Left lung (tissue), 10 donors: ENCODE results near the gene SESN1. TPM values are rescaled to one million over a fixed set of nuclear protein-coding genes. Genes with fewer than 3 reads are reported as not detected.

Experiments used
- ATAC-seq: fragments of 200-7000 bp; cut with Tn5 transposase; one replicate; pipeline ENCODE4 v1.9.1; 2020; ENCODE audit warnings: moderate library complexity
- DNase-seq, 4 donors: peaks; one replicate each; pipeline ENCODE4 v3.0.0-alpha.2; 2013 to 2020
- H3K27ac ChIP-seq, 2 donors: fragments of 200-600 bp; sonication (generic) in 1 of 2; one replicate each; pipeline versions ENCODE4 v1.5.0 to v1.8.0; 2020 to 2021
- H3K27me3 ChIP-seq, 2 donors: fragments of 200-600 bp; sonication (generic) in 1 of 2; one replicate each; pipeline versions ENCODE4 v1.5.0 to v1.8.0; 2020 to 2021
- H3K36me3 ChIP-seq, 2 donors: fragments of 200-600 bp; sonication (generic) in 1 of 2; one replicate each; pipeline versions ENCODE4 v1.5.0 to v1.8.0; 2020 to 2021
- H3K4me1 ChIP-seq, 2 donors: fragments of 200-600 bp; one replicate each; pipeline ENCODE4 v1.8.0; 2021
- H3K4me3 ChIP-seq, 2 donors: fragments of 200-600 bp; sonication (generic) in 1 of 2; one replicate each; pipeline versions ENCODE4 v1.5.0 to v1.8.0; 2020 to 2021; ENCODE audit warnings: mild to moderate bottlenecking in 1 of 2
- H3K9me3 ChIP-seq, 2 donors: fragments of 200-600 bp; sonication (generic) in 1 of 2; one replicate each; pipeline versions ENCODE4 v1.5.0 to v1.8.0; 2020 to 2021
- CTCF ChIP-seq, 2 donors: fragments of 200-600 bp; sonication (generic) in 1 of 2; IDR thresholded peaks; one replicate each; pipeline versions ENCODE4 v1.5.0 to v1.8.0; 2021; ENCODE audit warnings: antibody characterized with exemption in 2 of 2
- intact Hi-C, 2 donors: fragments of 100-400 bp; cut with DNase I; formaldehyde crosslinking; loops; one replicate each; pipeline versions ENCODE4 v1.11.2 to v1.14.2; 2022
- polyA plus RNA-seq, 6 donors: library from polyadenylated mRNA; unstranded; fragments of 120-200 nt; gene quantifications; one replicate each; pipeline ENCODE4 v1.2.1, GENCODE V29; 2013; ENCODE audit not compliant: insufficient read length in 6 of 6
- total RNA-seq, 2 donors: library from RNA; stranded (reverse); fragmentation: NEBNext Ultra II Directional; extraction: Animal tissue kit (Norgen Biotek cat#: 25700); gene quantifications; one replicate each; pipeline ENCODE4 v1.2.1, GENCODE V29; 2021
- donor health status: DM: no; HTN: yes; CAD: no.
- donor health status: DM: no; HTN: no; CAD: no.

The SESN1 gene
- total and polyA plus RNA-seq, 8 donors: 20.5 to 90.5 (median 65.7) TPM

- Histone ChIP-seq H3K9me3 (no peaks in the 10 kb centered on the region), H3K4me3 (no peak overlapping the region), H3K27ac (peak overlapping the region in 1 of 2 donors; percentile 31), H3K4me1 (peaks cover 11 to 18% of the 10 kb centered on the region in 2 donors), H3K27me3 (no peaks in the 10 kb centered on the region), H3K36me3 (no peaks in the 10 kb centered on the region)
- DNase-seq (peak in 1 of 4 donors; percentile 70), ATAC-seq (peak; percentile 21)
- no peak for TF ChIP-seq CTCF (IDR thresholded peaks at IDR 0.05)
- intact Hi-C loops: no loop called here
Observed at GRCh38 chr6:108952776-108953486, 141.7 kb downstream of the SESN1 start.

GRCh38 chr6:108951351-108951953, 143.2 kb downstream of the SESN1 start:
- no peaks in the 10 kb centered on the region for H3K9me3 ChIP-seq
- no peak overlapping the region for H3K4me3 ChIP-seq
- DNase-seq (peak in 2 of 4 donors; percentile 70 to 88), ATAC-seq (no peak)
- peaks cover 26 to 32% of the 10 kb centered on the region in 2 donors for H3K4me1 ChIP-seq
- H3K27me3 ChIP-seq: no peaks in the 10 kb centered on the region
- no peaks in the 10 kb centered on the region for H3K36me3 ChIP-seq
- H3K27ac ChIP-seq: peak overlapping the region in 1 of 2 donors; percentile 13
- intact Hi-C loops: no loop called here
- no peak for TF ChIP-seq CTCF (IDR thresholded peaks at IDR 0.05)

GRCh38 chr6:108948181-108948661, 146.4 kb downstream of the SESN1 start:
- peak in 1 of 4 donors; percentile 51 for DNase-seq
- Histone ChIP-seq H3K27me3 (no peaks in the 10 kb centered on the region), H3K36me3 (no peaks in the 10 kb centered on the region), H3K9me3 (no peaks in the 10 kb centered on the region), H3K27ac (peak overlapping the region; percentile 13 to 89), H3K4me1 (peaks cover 35 to 50% of the 10 kb centered on the region in 2 donors), H3K4me3 (no peak overlapping the region)
- peak; percentile 13 for ATAC-seq
- no peak for TF ChIP-seq CTCF (IDR thresholded peaks at IDR 0.05)
- intact Hi-C loops: no loop called here

GRCh38 chr6:108947114-108947854, 147.4 kb downstream of the SESN1 start:
- Histone ChIP-seq H3K9me3 (no peaks in the 10 kb centered on the region), H3K4me3 (no peak overlapping the region), H3K27me3 (no peaks in the 10 kb centered on the region), H3K27ac (peak overlapping the region; percentile 55 to 89), H3K4me1 (peaks cover 42 to 59% of the 10 kb centered on the region in 2 donors), H3K36me3 (no peaks in the 10 kb centered on the region)
- intact Hi-C loops: no loop called here
- TF ChIP-seq CTCF (IDR thresholded peaks at IDR 0.05): no peak
- ATAC-seq (peak; percentile 73), DNase-seq (peak in 2 of 4 donors; percentile 52 to 86)

- H3K4me1 ChIP-seq: peaks cover 44 to 65% of the 10 kb centered on the region in 2 donors
- intact Hi-C loops: no loop called here
Observed at GRCh38 chr6:108946695-108947094, 148.0 kb downstream of the SESN1 start.

More at GRCh38 chr6:108946695-108947094, 148.0 kb downstream of the SESN1 start:
- DNase-seq: no peak
- no peaks in the 10 kb centered on the region for H3K9me3 ChIP-seq
- H3K36me3 ChIP-seq: no peaks in the 10 kb centered on the region
- peak overlapping the region; percentile 55 to 89 for H3K27ac ChIP-seq
- no peaks in the 10 kb centered on the region for H3K27me3 ChIP-seq
- no peak overlapping the region for H3K4me3 ChIP-seq
- ATAC-seq: peak; percentile 5
- no peak for TF ChIP-seq CTCF (IDR thresholded peaks at IDR 0.05)
